Vagina (tissue), 2 donors: Measurements from ENCODE around the gene SOX4. TPM values are rescaled to one million over a fixed set of nuclear protein-coding genes. Genes with fewer than 3 reads are reported as not detected.

Experiments
- DNase-seq, 2 donors: peaks; one replicate each; pipeline ENCODE4 v3.0.0-alpha.2; 2017; ENCODE audit errors: extremely low spot score in 2 of 2
- H3K27ac ChIP-seq: fragments of 200-600 bp; sonication (generic); one replicate; pipeline ENCODE4 v1.5.1; 2019
- H3K27me3 ChIP-seq: fragments of 200-600 bp; sonication (generic); one replicate; pipeline ENCODE4 v1.5.1; 2019
- H3K36me3 ChIP-seq, 2 donors: fragments of 200-600 bp; sonication (generic); one replicate each; pipeline ENCODE4 v1.5.1; 2017 to 2019
- H3K4me1 ChIP-seq: fragments of 200-600 bp; sonication (generic); one replicate; pipeline ENCODE4 v1.5.1; 2019
- H3K4me3 ChIP-seq, 2 donors: fragments of 200-600 bp; sonication (generic); 1 replicate in 1 of 2; 2 replicates in 1 of 2; pipeline ENCODE4 v1.5.1; 2016 to 2019
- H3K9me3 ChIP-seq: fragments of 200-600 bp; sonication (generic); one replicate; pipeline ENCODE4 v1.5.1; 2019
- POLR2A ChIP-seq, 2 donors: fragments of 450-650 bp; IDR thresholded peaks; one replicate each; pipeline ENCODE4 v1.6.1; 2017; ENCODE audit warnings: antibody characterized with exemption in 2 of 2, mild to moderate bottlenecking in 2 of 2, moderate library complexity in 2 of 2
- POLR2AphosphoS5 ChIP-seq, 2 donors: sonication (generic); formaldehyde crosslinking; IDR thresholded peaks; one replicate each; pipeline ENCODE4 v1.9.0; 2017; ENCODE audit warnings: antibody characterized with exemption in 2 of 2, mild to moderate bottlenecking in 2 of 2, low read depth in 1 of 2; ENCODE audit not compliant: insufficient read depth in 1 of 2
- intact Hi-C: fragments of 100-400 bp; cut with DNase I; formaldehyde crosslinking; loops from one replicate; pipeline ENCODE4 v1.15.1; 2023
- total RNA-seq: library from RNA; depleted of rRNA; stranded (reverse); fragments of >200 nt; gene quantifications from one replicate; pipeline ENCODE4 v1.2.3, GENCODE V29; 2016
- TF ChIP-seq, protein P1 (sequence below), 3 experiments: fragments of 450-650 bp in 2 of 3; fragments of 200-600 bp in 1 of 3; sonication (generic) in 1 of 3; IDR thresholded peaks; one replicate each; pipeline ENCODE4 v1.5.1; 2017 to 2019; ENCODE audit warnings: antibody characterized with exemption in 3 of 3, mild to moderate bottlenecking in 2 of 3, moderate library complexity in 2 of 3

SOX4 gene
- total RNA-seq, 1 donor from 2014 or later = 11.5 TPM

DNA sequence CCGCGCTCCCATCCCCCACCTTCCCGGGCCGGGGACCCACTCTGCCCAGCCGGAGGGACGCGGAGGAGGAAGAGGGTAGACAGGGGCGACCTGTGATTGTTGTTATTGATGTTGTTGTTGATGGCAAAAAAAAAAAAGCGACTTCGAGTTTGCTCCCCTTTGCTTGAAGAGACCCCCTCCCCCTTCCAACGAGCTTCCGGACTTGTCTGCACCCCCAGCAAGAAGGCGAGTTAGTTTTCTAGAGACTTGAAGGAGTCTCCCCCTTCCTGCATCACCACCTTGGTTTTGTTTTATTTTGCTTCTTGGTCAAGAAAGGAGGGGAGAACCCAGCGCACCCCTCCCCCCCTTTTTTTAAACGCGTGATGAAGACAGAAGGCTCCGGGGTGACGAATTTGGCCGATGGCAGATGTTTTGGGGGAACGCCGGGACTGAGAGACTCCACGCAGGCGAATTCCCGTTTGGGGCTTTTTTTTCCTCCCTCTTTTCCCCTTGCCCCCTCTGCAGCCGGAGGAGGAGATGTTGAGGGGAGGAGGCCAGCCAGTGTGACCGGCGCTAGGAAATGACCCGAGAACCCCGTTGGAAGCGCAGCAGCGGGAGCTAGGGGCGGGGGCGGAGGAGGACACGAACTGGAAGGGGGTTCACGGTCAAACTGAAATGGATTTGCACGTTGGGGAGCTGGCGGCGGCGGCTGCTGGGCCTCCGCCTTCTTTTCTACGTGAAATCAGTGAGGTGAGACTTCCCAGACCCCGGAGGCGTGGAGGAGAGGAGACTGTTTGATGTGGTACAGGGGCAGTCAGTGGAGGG is 2.8 kb downstream of the SOX4 start:
- TF ChIP-seq, protein P1, sequence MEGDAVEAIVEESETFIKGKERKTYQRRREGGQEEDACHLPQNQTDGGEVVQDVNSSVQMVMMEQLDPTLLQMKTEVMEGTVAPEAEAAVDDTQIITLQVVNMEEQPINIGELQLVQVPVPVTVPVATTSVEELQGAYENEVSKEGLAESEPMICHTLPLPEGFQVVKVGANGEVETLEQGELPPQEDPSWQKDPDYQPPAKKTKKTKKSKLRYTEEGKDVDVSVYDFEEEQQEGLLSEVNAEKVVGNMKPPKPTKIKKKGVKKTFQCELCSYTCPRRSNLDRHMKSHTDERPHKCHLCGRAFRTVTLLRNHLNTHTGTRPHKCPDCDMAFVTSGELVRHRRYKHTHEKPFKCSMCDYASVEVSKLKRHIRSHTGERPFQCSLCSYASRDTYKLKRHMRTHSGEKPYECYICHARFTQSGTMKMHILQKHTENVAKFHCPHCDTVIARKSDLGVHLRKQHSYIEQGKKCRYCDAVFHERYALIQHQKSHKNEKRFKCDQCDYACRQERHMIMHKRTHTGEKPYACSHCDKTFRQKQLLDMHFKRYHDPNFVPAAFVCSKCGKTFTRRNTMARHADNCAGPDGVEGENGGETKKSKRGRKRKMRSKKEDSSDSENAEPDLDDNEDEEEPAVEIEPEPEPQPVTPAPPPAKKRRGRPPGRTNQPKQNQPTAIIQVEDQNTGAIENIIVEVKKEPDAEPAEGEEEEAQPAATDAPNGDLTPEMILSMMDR (IDR thresholded peaks at IDR 0.05) = no peak
- no peak for TF ChIP-seq POLR2AphosphoS5 (IDR thresholded peaks at IDR 0.05; ENCODE audit: insufficient read depth in 1 of 2, low read depth in 1 of 2)
- no peak for TF ChIP-seq POLR2A (IDR thresholded peaks at IDR 0.05)
- intact Hi-C loops = loop anchor here (10.0 kb wide), 2 partner anchors 68 to 1042 kb away; no protein-coding TSS in a partner anchor
- Histone ChIP-seq H3K9me3 (no peaks in the 10 kb centered on the region), H3K27ac (peak overlapping the region; percentile 92), H3K4me1 (peaks cover 26% of the 10 kb centered on the region), H3K27me3 (no peaks in the 10 kb centered on the region), H3K36me3 (no peaks in the 10 kb centered on the region), H3K4me3 (peak overlapping the region; percentile 75 to 79)
- peak in 1 of 2 donors; percentile 89 for DNase-seq

DNA sequence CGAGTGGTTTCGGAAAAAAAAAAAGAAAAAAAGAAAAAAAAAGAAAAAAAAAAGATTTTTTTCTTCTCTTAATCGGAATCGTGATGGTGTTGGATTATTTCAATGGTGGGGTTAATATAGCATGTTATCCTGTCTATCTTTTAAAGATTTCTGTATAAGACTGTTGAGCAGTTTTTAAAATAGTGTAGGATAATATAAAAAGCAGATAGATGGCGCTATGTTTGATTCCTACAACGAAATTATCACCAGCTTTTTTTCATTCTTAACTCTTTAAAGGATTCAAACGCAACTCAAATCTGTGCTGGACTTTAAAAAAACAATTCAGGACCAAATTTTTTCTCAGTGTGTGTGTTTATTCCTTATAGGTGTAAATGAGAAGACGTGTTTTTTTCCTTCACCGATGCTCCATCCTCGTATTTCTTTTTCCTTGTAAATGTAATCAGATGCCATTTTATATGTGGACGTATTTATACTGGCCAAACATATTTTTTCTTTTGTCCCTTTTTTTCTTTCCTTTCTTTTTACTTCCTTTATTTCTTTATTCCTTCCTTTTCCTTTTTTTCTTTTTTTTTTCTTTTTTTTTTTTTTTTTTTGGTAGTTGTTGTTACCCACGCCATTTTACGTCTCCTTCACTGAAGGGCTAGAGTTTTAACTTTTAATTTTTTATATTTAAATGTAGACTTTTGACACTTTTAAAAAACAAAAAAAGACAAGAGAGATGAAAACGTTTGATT is 3.6 kb downstream of the SOX4 start:
- no peaks in the 10 kb centered on the region for H3K27me3 ChIP-seq
- TF ChIP-seq POLR2A (IDR thresholded peaks at IDR 0.05) (no peak), POLR2AphosphoS5 (IDR thresholded peaks at IDR 0.05; ENCODE audit: insufficient read depth in 1 of 2, low read depth in 1 of 2) (peak in 1 of 2 donors; percentile 76)
- TF ChIP-seq, protein P1 (IDR thresholded peaks at IDR 0.05) = peak in 2 of 3 experiments; percentile 31 to 51
- peak overlapping the region; percentile 92 for H3K27ac ChIP-seq
- peak overlapping the region; percentile 75 to 79 for H3K4me3 ChIP-seq
- no peaks in the 10 kb centered on the region for H3K36me3 ChIP-seq
- intact Hi-C loops = loop anchor here (10.0 kb wide), 2 partner anchors 68 to 1042 kb away; no protein-coding TSS in a partner anchor
- no peaks in the 10 kb centered on the region for H3K9me3 ChIP-seq
- DNase-seq = no peak
- H3K4me1 ChIP-seq = peaks cover 26% of the 10 kb centered on the region

DNA sequence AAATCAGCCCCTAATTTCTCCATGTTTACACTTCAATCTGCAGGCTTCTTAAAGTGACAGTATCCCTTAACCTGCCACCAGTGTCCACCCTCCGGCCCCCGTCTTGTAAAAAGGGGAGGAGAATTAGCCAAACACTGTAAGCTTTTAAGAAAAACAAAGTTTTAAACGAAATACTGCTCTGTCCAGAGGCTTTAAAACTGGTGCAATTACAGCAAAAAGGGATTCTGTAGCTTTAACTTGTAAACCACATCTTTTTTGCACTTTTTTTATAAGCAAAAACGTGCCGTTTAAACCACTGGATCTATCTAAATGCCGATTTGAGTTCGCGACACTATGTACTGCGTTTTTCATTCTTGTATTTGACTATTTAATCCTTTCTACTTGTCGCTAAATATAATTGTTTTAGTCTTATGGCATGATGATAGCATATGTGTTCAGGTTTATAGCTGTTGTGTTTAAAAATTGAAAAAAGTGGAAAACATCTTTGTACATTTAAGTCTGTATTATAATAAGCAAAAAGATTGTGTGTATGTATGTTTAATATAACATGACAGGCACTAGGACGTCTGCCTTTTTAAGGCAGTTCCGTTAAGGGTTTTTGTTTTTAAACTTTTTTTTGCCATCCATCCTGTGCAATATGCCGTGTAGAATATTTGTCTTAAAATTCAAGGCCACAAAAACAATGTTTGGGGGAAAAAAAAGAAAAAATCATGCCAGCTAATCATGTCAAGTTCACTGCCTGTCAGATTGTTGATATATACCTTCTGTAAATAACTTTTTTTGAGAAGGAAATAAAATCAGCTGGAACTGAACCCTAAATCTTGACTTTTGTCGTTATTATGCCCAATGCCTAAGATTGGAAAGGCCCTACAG is 4.5 kb downstream of the SOX4 start:
- DNase-seq = no peak
- intact Hi-C loops = loop anchor here (10.0 kb wide), 2 partner anchors 67 to 1043 kb away; no protein-coding TSS in a partner anchor

DNA sequence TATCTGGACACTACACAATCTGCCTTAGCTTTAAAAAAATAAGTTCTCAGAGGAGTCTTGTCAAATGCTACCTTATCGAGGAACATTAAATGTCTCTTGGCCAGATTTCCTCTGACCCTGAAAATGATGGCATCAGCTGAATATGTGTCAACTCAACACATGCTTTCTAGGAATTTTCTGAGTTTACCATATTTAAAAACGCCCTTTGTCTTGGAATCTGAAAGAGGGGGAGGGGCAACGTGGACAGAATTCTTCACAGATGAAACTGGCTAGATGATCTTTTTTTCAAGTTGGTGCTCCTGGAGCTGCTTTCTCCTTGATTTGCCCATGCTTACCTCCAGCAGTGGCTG is 5.1 kb downstream of the SOX4 start:
- Histone ChIP-seq H3K27ac (no peak overlapping the region), H3K4me3 (peak overlapping the region; percentile 40 to 79), H3K36me3 (no peaks in the 10 kb centered on the region), H3K4me1 (peaks cover 20% of the 10 kb centered on the region), H3K9me3 (no peaks in the 10 kb centered on the region), H3K27me3 (no peaks in the 10 kb centered on the region)
- intact Hi-C loops = loop anchor here (10.0 kb wide), 2 partner anchors 66 to 1044 kb away; no protein-coding TSS in a partner anchor
- no peak for DNase-seq
- no peak for TF ChIP-seq POLR2A (IDR thresholded peaks at IDR 0.05)

More for the DNA sequence above, 4.5 kb downstream of the SOX4 start:
- peaks cover 21% of the 10 kb centered on the region for H3K4me1 ChIP-seq
- peak overlapping the region; percentile 40 to 79 for H3K4me3 ChIP-seq
- H3K36me3 ChIP-seq = no peaks in the 10 kb centered on the region
- no peaks in the 10 kb centered on the region for H3K9me3 ChIP-seq
- no peaks in the 10 kb centered on the region for H3K27me3 ChIP-seq
- TF ChIP-seq POLR2A (IDR thresholded peaks at IDR 0.05) (no peak), POLR2AphosphoS5 (IDR thresholded peaks at IDR 0.05; ENCODE audit: insufficient read depth in 1 of 2, low read depth in 1 of 2) (no peak)
- TF ChIP-seq, protein P1 (IDR thresholded peaks at IDR 0.05) = no peak
- peak overlapping the region; percentile 92 for H3K27ac ChIP-seq
